GM23338 (cell line): ENCODE measurements around the gene SIDT2. TPM values are rescaled to one million over a fixed set of nuclear protein-coding genes. Genes with fewer than 3 reads are reported as not detected.

ENCODE experiments used
- ATAC-seq: fragments of 200-7000 bp; cut with Tn5 transposase; 3 replicates; pipeline ENCODE4 v1.9.1; 2020
- DNase-seq: peaks from one replicate; pipeline ENCODE4 v3.0.0-alpha.2; 2015; ENCODE audit warnings: low spot score
- H2AFZ ChIP-seq: fragments of 200-600 bp; sonication (generic); 2 replicates; pipeline ENCODE4 v1.8.0; 2016; ENCODE audit warnings: antibody characterized with exemption, mild to moderate bottlenecking, moderate library complexity
- H3F3A ChIP-seq: fragments of 200-600 bp; sonication (generic); replicated peaks from 2 replicates; pipeline ENCODE4 v1.8.0; 2017; ENCODE audit warnings: antibody characterized with exemption, mixed run types, low read depth
- H3K27ac ChIP-seq: fragments of 200-600 bp; sonication (generic); 2 replicates; pipeline ENCODE4 v1.6.1; 2016; ENCODE audit warnings: low read depth
- H3K27me3 ChIP-seq: fragments of 200-600 bp; sonication (generic); 2 replicates; pipeline ENCODE4 v1.8.0; 2016; ENCODE audit warnings: mild to moderate bottlenecking, mixed run types, moderate library complexity; ENCODE audit not compliant: insufficient read depth
- H3K36me3 ChIP-seq: fragments of 200-600 bp; sonication (generic); 2 replicates; pipeline ENCODE4 v1.8.0; 2016; ENCODE audit warnings: mild to moderate bottlenecking; ENCODE audit not compliant: insufficient read depth
- H3K4me1 ChIP-seq: fragments of 200-600 bp; sonication (generic); 2 replicates; pipeline ENCODE4 v1.8.0; 2016; ENCODE audit warnings: mild to moderate bottlenecking, moderate library complexity; ENCODE audit not compliant: insufficient read depth
- H3K4me2 ChIP-seq: fragments of 200-600 bp; sonication (generic); 2 replicates; pipeline ENCODE4 v1.7.1; 2017; ENCODE audit warnings: mixed run types
- H3K4me3 ChIP-seq: fragments of 200-600 bp; sonication (generic); 2 replicates; pipeline ENCODE4 v1.6.1; 2016; ENCODE audit warnings: mixed run types
- H3K79me2 ChIP-seq: fragments of 200-600 bp; sonication (generic); replicated peaks from 2 replicates; pipeline ENCODE4 v1.8.0; 2017; ENCODE audit warnings: mild to moderate bottlenecking; ENCODE audit not compliant: insufficient read depth
- H3K9me2 ChIP-seq: fragments of 200-600 bp; sonication (generic); 2 replicates; pipeline ENCODE4 v1.8.0; 2017; ENCODE audit not compliant: insufficient read depth
- H4K20me1 ChIP-seq: fragments of 200-600 bp; sonication (generic); replicated peaks from 2 replicates; pipeline ENCODE4 v1.8.0; 2017; ENCODE audit warnings: mild to moderate bottlenecking; ENCODE audit not compliant: insufficient read depth
- H3K27ac Mint-ChIP-seq: 2 replicates; pipeline ENCODE4 v1.8.0; 2020; ENCODE audit warnings: inconsistent platforms, mild to moderate bottlenecking, moderate library complexity, mixed read lengths
- H3K27me3 Mint-ChIP-seq: 3 replicates; pipeline ENCODE4 v1.8.0; 2022; ENCODE audit warnings: low read depth, mild to moderate bottlenecking, moderate library complexity, mixed read lengths, inconsistent platforms; ENCODE audit not compliant: insufficient read depth, poor library complexity
- H3K36me3 Mint-ChIP-seq: 3 replicates; pipeline ENCODE4 v1.8.0; 2021; ENCODE audit warnings: low read depth, mild to moderate bottlenecking, inconsistent platforms, moderate library complexity, mixed read lengths
- H3K4me1 Mint-ChIP-seq: 3 replicates; pipeline ENCODE4 v1.8.0; 2020; ENCODE audit warnings: mild to moderate bottlenecking, inconsistent platforms, mixed read lengths
- H3K4me3 Mint-ChIP-seq: 3 replicates; pipeline ENCODE4 v1.8.0; 2021; ENCODE audit warnings: moderate library complexity, mild to moderate bottlenecking, inconsistent platforms, mixed read lengths
- H3K9me3 Mint-ChIP-seq: 3 replicates; pipeline ENCODE4 v1.8.0; 2020; ENCODE audit warnings: moderate library complexity, mild to moderate bottlenecking, inconsistent platforms, mixed read lengths
- NANOG ChIP-seq: IDR thresholded peaks from 2 replicates; pipeline ENCODE4 v1.6.1; 2016; ENCODE audit warnings: antibody characterized with exemption, borderline replicate concordance
- STAT1 ChIP-seq: IDR thresholded peaks from one replicate; pipeline ENCODE4 v1.6.1; 2016; ENCODE audit warnings: antibody characterized with exemption; ENCODE audit not compliant: unreplicated experiment
- polyA plus RNA-seq: library from polyadenylated mRNA; unstranded; fragments of >200 nt; fragmentation: Nextera tagmentation; extraction: Ambion mirVana; gene quantifications from 2 replicates; pipeline ENCODE4 v1.2.1, GENCODE V29; 2016
- total RNA-seq: library from RNA; depleted of rRNA; stranded (reverse); fragments of >200 nt; shearing (Covaris generic); gene quantifications from 2 replicates; pipeline ENCODE4 v1.2.3, GENCODE V29; 2014
- TF ChIP-seq, protein P1 (sequence below): fragments of 250-450 bp; sonication (Bioruptor Pico); IDR thresholded peaks from 2 replicates; pipeline ENCODE4 v1.5.0; 2020; ENCODE audit warnings: mild to moderate bottlenecking, moderate library complexity
- TF ChIP-seq, protein P2 (sequence below), 2 experiments: fragments of 200-600 bp in 1 of 2; sonication (generic) in 1 of 2; conservative IDR thresholded peaks; 2 replicates each; pipeline versions ENCODE4 v1.5.1 to v1.6.1; 2016 to 2017; ENCODE audit warnings: antibody characterized with exemption in 2 of 2, low read depth in 2 of 2, mild to moderate bottlenecking in 2 of 2, moderate library complexity in 1 of 2

SIDT2 gene
- total and polyA plus RNA-seq, 2 experiments from 2014 or later: 7.5 to 12.1 TPM

DNA sequence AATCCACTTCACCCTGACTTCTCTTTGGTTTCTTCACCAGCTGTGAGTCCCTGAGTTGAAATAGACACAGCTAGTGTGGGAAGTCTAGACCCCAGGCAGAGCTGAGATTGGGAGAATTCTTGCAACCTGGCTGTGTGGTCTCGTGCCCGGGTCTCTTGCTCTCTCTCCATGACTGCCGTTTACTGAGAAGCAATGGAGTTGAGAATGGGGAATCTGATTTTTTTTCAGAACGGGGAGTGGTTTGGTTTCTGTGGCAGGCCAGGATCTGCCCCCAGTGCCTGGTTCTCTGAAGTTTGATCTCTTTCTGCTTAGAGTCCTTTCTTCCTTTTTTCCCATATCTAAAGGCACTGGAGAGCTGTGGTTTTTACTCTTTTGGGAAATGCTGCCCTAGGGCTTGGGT lies 1.5 kb downstream of the SIDT2 start (continued):
- TF ChIP-seq, protein P1, sequence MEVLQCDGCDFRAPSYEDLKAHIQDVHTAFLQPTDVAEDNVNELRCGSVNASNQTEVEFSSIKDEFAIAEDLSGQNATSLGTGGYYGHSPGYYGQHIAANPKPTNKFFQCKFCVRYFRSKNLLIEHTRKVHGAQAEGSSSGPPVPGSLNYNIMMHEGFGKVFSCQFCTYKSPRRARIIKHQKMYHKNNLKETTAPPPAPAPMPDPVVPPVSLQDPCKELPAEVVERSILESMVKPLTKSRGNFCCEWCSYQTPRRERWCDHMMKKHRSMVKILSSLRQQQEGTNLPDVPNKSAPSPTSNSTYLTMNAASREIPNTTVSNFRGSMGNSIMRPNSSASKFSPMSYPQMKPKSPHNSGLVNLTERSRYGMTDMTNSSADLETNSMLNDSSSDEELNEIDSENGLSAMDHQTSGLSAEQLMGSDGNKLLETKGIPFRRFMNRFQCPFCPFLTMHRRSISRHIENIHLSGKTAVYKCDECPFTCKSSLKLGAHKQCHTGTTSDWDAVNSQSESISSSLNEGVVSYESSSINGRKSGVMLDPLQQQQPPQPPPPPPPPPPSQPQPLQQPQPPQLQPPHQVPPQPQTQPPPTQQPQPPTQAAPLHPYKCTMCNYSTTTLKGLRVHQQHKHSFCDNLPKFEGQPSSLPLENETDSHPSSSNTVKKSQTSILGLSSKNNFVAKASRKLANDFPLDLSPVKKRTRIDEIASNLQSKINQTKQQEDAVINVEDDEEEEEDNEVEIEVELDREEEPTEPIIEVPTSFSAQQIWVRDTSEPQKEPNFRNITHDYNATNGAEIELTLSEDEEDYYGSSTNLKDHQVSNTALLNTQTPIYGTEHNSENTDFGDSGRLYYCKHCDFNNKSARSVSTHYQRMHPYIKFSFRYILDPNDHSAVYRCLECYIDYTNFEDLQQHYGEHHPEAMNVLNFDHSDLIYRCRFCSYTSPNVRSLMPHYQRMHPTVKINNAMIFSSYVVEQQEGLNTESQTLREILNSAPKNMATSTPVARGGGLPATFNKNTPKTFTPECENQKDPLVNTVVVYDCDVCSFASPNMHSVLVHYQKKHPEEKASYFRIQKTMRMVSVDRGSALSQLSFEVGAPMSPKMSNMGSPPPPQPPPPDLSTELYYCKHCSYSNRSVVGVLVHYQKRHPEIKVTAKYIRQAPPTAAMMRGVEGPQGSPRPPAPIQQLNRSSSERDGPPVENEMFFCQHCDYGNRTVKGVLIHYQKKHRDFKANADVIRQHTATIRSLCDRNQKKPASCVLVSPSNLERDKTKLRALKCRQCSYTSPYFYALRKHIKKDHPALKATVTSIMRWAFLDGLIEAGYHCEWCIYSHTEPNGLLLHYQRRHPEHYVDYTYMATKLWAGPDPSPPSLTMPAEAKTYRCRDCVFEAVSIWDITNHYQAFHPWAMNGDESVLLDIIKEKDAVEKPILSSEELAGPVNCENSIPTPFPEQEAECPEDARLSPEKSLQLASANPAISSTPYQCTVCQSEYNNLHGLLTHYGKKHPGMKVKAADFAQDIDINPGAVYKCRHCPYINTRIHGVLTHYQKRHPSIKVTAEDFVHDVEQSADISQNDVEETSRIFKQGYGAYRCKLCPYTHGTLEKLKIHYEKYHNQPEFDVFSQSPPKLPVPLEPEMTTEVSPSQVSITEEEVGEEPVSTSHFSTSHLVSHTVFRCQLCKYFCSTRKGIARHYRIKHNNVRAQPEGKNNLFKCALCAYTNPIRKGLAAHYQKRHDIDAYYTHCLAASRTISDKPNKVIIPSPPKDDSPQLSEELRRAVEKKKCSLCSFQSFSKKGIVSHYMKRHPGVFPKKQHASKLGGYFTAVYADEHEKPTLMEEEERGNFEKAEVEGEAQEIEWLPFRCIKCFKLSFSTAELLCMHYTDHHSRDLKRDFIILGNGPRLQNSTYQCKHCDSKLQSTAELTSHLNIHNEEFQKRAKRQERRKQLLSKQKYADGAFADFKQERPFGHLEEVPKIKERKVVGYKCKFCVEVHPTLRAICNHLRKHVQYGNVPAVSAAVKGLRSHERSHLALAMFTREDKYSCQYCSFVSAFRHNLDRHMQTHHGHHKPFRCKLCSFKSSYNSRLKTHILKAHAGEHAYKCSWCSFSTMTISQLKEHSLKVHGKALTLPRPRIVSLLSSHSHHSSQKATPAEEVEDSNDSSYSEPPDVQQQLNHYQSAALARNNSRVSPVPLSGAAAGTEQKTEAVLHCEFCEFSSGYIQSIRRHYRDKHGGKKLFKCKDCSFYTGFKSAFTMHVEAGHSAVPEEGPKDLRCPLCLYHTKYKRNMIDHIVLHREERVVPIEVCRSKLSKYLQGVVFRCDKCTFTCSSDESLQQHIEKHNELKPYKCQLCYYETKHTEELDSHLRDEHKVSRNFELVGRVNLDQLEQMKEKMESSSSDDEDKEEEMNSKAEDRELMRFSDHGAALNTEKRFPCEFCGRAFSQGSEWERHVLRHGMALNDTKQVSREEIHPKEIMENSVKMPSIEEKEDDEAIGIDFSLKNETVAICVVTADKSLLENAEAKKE (CRISPR knock-in tag): no peak
- no peak for TF ChIP-seq STAT1

DNA sequence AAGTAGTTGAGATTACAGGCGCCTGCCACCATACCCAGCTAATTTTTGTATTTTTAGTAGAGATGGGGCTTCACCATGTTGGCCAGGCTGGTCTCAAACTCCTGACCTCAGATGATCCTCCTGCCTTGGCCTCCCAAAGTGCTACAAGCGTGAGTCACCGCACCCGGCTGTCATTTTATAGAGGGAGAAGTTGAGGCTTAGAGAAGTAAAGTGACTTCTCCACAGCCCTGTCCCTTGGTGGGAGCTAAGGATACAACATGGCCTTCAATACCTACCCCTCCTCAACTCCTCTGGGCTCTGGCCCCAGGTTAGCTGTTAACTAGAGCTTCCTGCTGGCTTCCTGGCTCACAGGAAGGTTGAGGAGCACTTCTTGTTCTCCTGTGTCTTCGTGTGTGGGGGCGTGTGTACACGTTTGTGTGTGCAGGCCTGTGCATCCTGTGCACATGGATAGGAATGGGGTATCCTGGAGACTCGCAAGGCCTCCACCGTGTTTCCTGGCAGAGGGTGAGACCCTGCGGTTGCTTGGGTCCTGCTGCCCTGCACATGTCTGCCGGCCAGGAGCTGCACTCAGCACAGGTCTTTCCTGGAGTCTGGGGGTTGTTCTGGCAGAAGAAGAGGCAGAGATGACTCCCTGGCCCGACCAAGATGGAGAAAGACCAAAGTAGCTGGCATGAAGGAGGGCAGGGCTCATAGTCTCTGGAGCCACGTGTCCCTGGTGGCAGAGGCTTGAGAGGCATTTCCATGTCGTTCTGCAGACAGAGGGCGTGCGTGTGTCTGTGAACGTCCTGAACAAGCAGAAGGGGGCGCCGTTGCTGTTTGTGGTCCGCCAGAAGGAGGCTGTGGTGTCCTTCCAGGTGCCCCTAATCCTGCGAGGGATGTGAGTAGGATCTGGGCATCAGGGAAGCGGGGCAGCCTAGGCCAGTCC lies 2.4 kb downstream of the SIDT2 start:
- DNase-seq: peak; percentile 95
- Mint-ChIP-seq H3K36me3 (peaks cover 2% of the 10 kb centered on the region; the same call in 2 of the 3 replicates), H3K27ac (0 out of 2 replicates have a peak overlapping the region, but pooled peaks have one; percentile 32)

More for the DNA sequence above, 2.4 kb downstream of the SIDT2 start:
- TF ChIP-seq NANOG: no peak
- TF ChIP-seq, protein P2, sequence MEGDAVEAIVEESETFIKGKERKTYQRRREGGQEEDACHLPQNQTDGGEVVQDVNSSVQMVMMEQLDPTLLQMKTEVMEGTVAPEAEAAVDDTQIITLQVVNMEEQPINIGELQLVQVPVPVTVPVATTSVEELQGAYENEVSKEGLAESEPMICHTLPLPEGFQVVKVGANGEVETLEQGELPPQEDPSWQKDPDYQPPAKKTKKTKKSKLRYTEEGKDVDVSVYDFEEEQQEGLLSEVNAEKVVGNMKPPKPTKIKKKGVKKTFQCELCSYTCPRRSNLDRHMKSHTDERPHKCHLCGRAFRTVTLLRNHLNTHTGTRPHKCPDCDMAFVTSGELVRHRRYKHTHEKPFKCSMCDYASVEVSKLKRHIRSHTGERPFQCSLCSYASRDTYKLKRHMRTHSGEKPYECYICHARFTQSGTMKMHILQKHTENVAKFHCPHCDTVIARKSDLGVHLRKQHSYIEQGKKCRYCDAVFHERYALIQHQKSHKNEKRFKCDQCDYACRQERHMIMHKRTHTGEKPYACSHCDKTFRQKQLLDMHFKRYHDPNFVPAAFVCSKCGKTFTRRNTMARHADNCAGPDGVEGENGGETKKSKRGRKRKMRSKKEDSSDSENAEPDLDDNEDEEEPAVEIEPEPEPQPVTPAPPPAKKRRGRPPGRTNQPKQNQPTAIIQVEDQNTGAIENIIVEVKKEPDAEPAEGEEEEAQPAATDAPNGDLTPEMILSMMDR (conservative IDR thresholded peaks at IDR 0.05; ENCODE audit: low read depth in 2 of 2): peak; percentile 74 to 99
- peaks cover 26% of the 10 kb centered on the region for H3K4me1 Mint-ChIP-seq
- 0 out of 2 replicates have a peak overlapping the region, but pooled peaks have one; percentile 85 for H2AFZ ChIP-seq
- H3K9me2 ChIP-seq: no peaks in the 10 kb centered on the region
- peaks cover 25% of the 10 kb centered on the region for H3K4me1 ChIP-seq
- H3K27me3 Mint-ChIP-seq: peaks cover 20% of the 10 kb centered on the region
- H3K27ac ChIP-seq: no peak overlapping the region
- H3K79me2 ChIP-seq: peaks cover 5% of the 10 kb centered on the region; the same call in 1 of the 2 replicates
- H3K4me3 Mint-ChIP-seq: peak overlapping the region; percentile 95
- H3F3A ChIP-seq: peaks cover 23% of the 10 kb centered on the region
- ATAC-seq: peak; percentile 56
- no peaks in the 10 kb centered on the region for H3K36me3 ChIP-seq
- no peaks in the 10 kb centered on the region for H4K20me1 ChIP-seq
- H3K4me2 ChIP-seq: 0 out of 2 replicates have a peak overlapping the region, but pooled peaks have one; percentile 32
- no peaks in the 10 kb centered on the region for H3K27me3 ChIP-seq
- H3K4me3 ChIP-seq: no peak overlapping the region
- H3K9me3 Mint-ChIP-seq: no peaks in the 10 kb centered on the region
